Fibroblast of skin of abdomen (primary cell): ENCODE data around the gene IARS2. TPM values are rescaled to one million over a fixed set of nuclear protein-coding genes. Genes with fewer than 3 reads are reported as not detected.
"Not testable (repeated sequence)": the region's sequence is repeated elsewhere in the genome, so short reads cannot be mapped to it uniquely, and the experiment has no call there.

Experiments
- DNase-seq: peaks from one replicate; pipeline ENCODE4 v3.0.0-alpha.2; 2013
- polyA plus RNA-seq, 2 experiments: library from polyadenylated mRNA; unstranded; fragments of 120-200 nt; gene quantifications; one replicate each; pipeline ENCODE4 v1.2.1, GENCODE V29; 2013; ENCODE audit not compliant: insufficient read length in 2 of 2

Gene IARS2
- 59.1 TPM for polyA plus RNA-seq (2013, experiment 1 of 2; ENCODE audit: insufficient read length)
- polyA plus RNA-seq (2013, experiment 2 of 2; ENCODE audit: insufficient read length): 59.4 TPM

DNA sequence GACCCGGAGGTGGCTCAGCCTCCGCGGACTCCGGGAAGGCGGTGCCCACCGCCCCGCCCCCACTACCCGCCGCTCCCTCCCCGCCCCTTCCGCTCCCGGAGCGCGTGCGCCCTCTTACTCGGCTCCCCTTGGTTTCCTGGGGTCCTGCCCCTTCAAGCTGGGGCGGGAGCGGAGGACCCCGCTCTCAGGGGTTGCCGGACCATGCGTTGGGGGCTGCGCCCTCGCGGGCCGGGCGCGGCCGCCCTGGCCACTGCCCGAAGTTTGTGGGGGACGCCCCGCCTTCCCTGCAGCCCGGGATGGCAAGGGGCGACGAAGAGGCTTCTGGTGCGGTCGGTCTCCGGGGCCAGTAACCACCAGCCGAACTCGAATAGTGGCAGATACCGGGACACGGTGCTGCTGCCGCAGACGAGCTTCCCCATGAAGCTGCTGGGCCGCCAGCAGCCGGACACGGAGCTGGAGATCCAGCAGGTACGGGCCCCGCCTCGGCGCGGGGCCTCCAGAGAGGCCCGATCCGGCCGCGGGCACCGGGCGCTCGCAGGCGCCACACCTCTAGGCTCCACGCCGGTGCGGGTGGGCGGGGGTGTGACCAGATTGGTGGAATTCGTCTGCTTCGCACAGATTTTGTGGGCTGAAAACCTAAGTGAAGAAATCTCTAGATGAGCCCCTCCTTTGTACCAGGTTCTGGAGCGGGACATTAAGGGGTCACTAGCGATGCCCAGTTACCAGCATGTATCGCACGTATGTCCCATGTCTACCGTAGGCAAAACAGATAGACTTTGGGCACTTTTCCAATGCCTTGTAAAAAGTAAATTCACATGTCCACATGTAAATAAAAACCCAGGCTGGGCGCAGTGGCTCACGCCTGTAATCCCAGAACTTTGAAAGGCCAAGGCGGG, at the start of gene IARS2:
Gene IARS2 (plus strand): TSS at position 117 of the 896 bp plus-strand sequence. CDS start 85 bp downstream, at position 202.
- DNase-seq: peak; percentile 86

GRCh38 chr1:220044678-220045355, 49.1 kb upstream of the IARS2 start:
- no peak for DNase-seq

DNA sequence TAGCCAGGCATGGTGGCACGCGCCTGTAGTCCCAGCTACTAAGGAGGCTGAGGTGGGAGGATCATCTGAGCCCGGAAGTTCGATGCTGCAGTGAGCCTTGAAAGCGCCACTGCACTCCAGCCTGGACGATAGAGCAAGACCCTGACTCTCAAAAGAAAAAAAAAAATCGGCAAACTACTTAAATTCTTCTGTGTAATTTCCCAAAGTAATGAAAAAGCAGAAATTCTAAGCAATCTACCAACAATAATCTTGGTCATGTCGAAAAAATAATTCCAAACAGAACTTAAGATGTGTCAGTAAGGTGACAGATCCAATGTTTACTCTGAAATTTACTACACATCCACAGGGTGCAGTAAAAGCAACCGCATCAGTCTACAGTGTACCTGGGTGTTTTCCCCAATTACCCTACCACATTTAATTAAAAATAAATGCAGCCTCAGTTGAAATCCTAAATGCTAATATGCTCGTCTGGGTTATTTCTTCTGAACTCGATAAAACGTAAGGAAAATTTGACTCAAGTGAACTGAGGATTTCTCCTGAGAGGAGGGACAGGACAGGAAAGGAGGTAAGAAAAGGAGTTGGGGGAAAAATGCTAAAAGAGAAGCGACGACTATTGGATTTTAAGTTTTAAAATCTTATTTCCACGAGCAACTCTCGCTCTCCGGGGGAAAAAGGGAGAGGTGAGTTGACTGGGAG, 48.4 kb upstream of the IARS2 start:
- no peak for DNase-seq

GRCh38 chr1:220046052-220046930, 47.6 kb upstream of the IARS2 start, which contains the start of gene EPRS1:
Gene EPRS1, minus strand, starts transcription at chr1:220046505. Its CDS starts 117 bp downstream, at chr1:220046388.
- DNase-seq: peak; percentile 99

DNA sequence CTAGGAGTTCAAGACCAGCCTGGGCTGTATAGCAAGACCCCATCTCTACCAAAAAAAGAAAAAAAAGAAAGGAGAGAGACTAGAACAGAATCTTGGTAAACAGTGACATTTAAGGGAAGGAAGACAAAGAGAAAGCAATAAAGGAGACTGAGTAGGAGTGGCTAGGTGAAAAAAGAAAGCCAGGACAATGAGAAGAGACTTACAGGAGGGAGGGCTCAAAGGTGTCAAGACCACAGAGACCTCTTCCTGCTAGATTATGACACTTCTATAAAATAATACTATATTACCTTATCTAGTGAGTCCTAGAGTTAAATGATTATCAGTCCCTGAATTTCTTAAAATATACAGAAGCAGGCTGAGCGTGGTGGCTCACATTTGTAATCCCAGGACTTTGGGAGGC, 37.6 kb upstream of the IARS2 start:
- DNase-seq: no peak

- no peak for DNase-seq
Observed at GRCh38 chr1:220060876-220061275, 33.1 kb upstream of the IARS2 start.

DNA sequence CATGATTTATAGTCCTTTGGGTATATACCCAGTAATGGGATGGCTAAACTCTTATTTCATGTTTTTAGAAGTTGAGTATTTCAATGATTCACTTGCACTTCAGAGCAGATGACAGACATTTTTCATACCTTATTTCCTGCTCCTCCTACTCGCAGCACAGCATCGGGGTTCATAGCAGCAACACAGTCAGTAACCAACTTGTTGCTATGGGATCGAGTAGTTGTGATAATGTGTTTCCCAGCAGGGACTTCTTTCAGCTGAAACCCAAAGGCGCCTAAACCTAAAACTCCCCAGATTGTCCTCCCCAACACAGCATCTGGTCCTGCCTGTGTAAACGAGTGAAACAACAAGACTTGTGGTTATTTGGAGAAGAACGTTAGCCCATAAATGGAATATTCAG, 31.3 kb upstream of the IARS2 start:
- DNase-seq: no peak

DNA sequence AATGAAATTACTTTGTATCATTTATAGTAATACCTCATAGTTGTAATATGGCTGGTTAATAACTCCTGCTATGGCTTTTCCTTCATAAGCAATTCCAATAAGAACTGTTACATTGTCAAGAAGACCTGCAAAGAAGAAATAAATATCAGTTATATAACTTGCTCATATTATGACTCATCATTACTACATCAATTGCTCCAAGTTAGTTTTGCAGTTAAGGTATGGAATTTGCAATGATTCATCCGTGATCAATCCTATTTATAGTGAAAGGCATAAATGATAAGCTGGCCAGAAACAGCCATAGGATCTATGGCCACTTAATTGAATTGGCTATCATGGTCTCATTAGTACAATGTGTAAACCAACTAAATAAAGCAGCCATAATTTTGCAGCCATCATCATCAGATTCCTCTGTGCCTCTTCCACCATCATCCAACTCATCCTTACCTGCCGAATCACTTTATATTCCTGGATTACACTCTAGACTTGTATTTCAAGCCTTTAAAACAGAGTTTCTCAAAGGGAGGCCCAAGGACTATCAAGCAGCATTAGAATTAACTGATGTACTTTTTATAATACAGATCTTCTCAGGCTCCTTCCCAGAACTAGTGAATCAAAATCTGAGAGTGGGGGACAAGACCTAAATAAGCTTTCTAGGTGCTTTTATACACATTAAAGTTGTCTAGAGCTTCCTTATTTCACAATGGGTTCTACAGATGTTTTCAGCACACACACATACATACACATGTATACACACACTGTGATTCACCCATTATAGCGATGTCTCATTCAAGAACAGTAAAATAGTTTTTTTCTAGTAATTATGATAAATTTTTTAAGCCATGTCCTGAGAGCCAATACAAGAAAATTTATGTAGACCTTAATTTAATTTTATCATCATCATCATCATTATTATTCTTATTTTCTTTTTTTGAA, 26.4 kb upstream of the IARS2 start:
- peak; percentile 66 for DNase-seq

GRCh38 chr1:220076861-220077762, 16.8 kb upstream of the IARS2 start:
- DNase-seq: no peak

DNA sequence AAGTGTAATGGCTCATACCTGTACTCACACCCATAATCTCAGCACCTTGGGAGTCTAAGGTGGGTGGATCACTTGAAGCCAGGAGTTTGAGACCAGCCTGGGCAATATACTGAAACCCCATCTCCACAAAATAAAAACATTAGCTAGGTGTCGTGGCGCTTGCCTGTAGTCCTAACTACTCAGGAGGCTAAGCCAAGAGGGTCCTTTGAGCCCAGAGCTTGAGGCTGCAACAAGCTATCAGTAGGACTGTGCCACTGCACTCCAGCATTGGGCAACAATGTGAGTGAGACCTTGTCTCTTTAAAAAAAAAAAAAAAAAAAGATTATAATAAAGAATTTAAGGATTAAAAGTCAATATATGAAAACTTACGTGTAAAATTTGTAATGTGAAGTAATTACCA, 16.0 kb upstream of the IARS2 start:
- no peak for DNase-seq

- no peak for DNase-seq
Observed at GRCh38 chr1:220084460-220084859, 9.5 kb upstream of the IARS2 start.

DNA sequence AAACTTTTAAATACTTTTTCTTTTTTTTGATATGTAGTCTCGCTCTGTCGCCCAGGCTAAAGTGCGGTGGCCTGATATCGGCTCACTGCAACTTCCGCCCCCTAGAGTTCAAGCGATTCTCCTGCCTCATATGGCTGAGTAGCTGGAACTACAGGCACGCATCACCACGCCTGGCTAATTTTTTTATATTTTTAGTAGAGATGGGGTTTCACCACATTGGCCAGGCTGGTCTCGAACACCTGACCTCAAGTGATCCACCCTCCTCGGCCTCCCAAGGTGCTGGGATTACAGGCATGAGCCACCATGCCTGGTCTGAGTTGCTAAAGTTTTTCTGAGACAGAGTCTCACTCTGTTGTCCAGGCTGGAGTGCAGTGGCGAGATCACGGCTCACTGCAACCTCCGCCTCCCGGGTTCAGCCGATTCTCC, 7.7 kb upstream of the IARS2 start:
- DNase-seq: not testable (repeated sequence)

GRCh38 chr1:220089650-220090556, 4.0 kb upstream of the IARS2 start, which contains the start of gene BPNT1:
Gene BPNT1, minus strand, starts transcription at chr1:220089788. Its CDS starts 9,942 bp downstream, at chr1:220079846.
- peak; percentile 90 for DNase-seq

DNA sequence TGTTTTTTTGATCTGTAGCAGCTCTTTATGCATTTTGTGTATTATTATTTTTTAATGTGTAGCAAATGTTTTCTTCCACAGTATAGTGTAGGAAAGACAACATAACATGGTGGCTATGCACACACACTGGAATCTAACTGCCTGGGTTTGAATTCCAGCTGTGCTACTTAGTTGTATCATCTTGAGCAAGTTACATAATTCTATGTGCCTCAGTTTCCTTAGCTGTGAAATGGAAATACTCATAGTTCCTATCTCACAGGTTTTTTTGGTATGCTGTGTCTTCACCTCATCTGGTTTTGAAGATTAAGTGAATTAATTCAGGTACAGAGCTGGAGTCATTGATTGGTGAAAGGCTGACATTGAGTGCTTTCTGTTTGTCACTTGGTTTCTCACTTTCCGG, 1.2 kb upstream of the IARS2 start:
- DNase-seq: no peak

GRCh38 chr1:220093361-220094015, 444 bp upstream of the IARS2 start:
- no peak for DNase-seq

GRCh38 chr1:220099826-220100225, 5.9 kb downstream of the IARS2 start:
- DNase-seq: no peak

- DNase-seq: not testable (repeated sequence)
Observed at GRCh38 chr1:220110473-220110872, 16.5 kb downstream of the IARS2 start.

DNA sequence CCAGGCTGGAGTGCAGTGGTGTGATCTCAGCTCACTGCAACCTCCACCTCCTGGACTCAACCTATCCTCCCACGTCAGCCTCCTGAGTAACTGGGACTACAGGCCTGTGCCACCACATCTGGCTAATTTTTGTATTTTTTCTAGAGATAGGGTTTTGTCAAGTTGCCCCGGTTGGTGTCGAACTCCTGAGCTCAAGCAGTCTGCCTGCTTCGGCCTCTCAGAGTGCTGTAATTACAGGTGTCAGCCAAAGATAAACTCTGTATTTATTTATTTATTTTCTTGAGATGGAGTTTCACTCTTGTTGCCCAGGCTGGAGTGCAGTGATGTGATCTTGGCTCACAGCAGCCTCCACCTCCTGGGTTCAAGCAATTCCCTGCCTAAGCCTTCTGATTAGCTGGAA, 18.7 kb downstream of the IARS2 start:
- DNase-seq: not testable (repeated sequence)
